ENCODE measurements around the gene PIGC.

PIGC gene

GRCh38 chr1:172478485-172478884, 34.6 kb upstream of the PIGC start:
- H3K27ac ChIP-seq (ENCODE audit: low read depth, low read length): no peak overlapping the region
- no peaks in the 10 kb centered on the region for H3K9me3 ChIP-seq (ENCODE audit: control insufficient read depth, insufficient read depth, low read depth, low read length)
- peaks cover 11% of the 10 kb centered on the region for H3K4me1 ChIP-seq (ENCODE audit: control insufficient read depth, insufficient read depth, low read length)
- no peaks in the 10 kb centered on the region for H3K36me3 ChIP-seq (ENCODE audit: control insufficient read depth, insufficient read depth, low read length)
- no peak overlapping the region for H3K4me3 ChIP-seq (ENCODE audit: low read depth, low read length)
- H3K9ac ChIP-seq (ENCODE audit: low read length): no peak overlapping the region
- H3K27me3 ChIP-seq (ENCODE audit: control insufficient read depth, insufficient read depth, low read length): no peaks in the 10 kb centered on the region

DNA sequence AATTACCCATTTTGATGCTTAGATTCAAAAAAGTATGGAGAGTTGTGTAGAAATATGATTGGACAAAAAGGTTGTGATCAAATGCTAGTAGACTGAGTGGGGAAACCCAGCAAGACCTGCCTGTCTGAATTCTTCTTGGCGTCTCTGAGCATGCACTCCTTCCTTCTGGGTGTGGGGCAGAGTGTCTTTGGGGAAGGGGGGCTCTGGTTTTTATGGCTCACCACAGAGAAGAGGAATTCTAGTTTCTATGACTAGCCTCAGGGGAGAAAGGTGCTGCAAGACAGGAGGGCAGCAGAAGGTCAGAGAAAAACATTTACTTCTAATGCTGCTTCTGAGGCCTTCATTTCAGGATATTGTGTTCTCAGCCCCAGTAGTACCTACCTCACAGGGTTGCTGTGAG, 33.9 kb upstream of the PIGC start:
- Histone ChIP-seq H3K9ac (ENCODE audit: low read length) (no peak overlapping the region), H3K4me1 (ENCODE audit: control insufficient read depth, insufficient read depth, low read length) (peaks cover 11% of the 10 kb centered on the region), H3K27me3 (ENCODE audit: control insufficient read depth, insufficient read depth, low read length) (no peaks in the 10 kb centered on the region), H3K9me3 (ENCODE audit: control insufficient read depth, insufficient read depth, low read depth, low read length) (no peaks in the 10 kb centered on the region), H3K27ac (ENCODE audit: low read depth, low read length) (no peak overlapping the region), H3K4me3 (ENCODE audit: low read depth, low read length) (no peak overlapping the region), H3K36me3 (ENCODE audit: control insufficient read depth, insufficient read depth, low read length) (no peaks in the 10 kb centered on the region)

DNA sequence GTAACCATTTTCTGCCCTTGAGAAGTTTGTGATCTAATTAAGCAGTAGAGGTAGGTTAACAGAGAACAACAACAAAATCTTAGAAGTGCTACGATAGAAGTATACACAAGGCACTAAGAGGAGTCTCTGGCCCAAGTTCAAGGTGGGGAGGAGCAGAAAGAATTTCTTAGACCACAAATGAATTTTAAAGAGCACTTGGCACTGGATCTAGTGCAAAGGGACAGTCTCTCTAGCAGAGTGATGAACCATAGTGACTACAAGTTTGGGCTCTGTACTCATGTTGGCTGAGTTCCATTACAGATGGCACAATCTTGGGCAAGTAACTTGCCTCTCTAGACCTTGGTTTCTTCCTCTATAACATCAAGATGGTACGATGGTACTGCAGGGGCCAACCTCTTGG, 33.3 kb upstream of the PIGC start:
- no peak overlapping the region for H3K4me3 ChIP-seq (ENCODE audit: low read depth, low read length)
- H3K9ac ChIP-seq (ENCODE audit: low read length): no peak overlapping the region
- H3K4me1 ChIP-seq (ENCODE audit: control insufficient read depth, insufficient read depth, low read length): peaks cover 11% of the 10 kb centered on the region
- H3K36me3 ChIP-seq (ENCODE audit: control insufficient read depth, insufficient read depth, low read length): no peaks in the 10 kb centered on the region
- no peak overlapping the region for H3K27ac ChIP-seq (ENCODE audit: low read depth, low read length)
- H3K27me3 ChIP-seq (ENCODE audit: control insufficient read depth, insufficient read depth, low read length): no peaks in the 10 kb centered on the region
- H3K9me3 ChIP-seq (ENCODE audit: control insufficient read depth, insufficient read depth, low read depth, low read length): no peaks in the 10 kb centered on the region

GRCh38 chr1:172476218-172476811, 32.4 kb upstream of the PIGC start:
- no peak overlapping the region for H3K4me3 ChIP-seq (ENCODE audit: low read depth, low read length)
- peaks cover 11% of the 10 kb centered on the region for H3K4me1 ChIP-seq (ENCODE audit: control insufficient read depth, insufficient read depth, low read length)
- H3K9ac ChIP-seq (ENCODE audit: low read length): no peak overlapping the region
- no peak overlapping the region for H3K27ac ChIP-seq (ENCODE audit: low read depth, low read length)
- H3K9me3 ChIP-seq (ENCODE audit: control insufficient read depth, insufficient read depth, low read depth, low read length): no peaks in the 10 kb centered on the region
- H3K27me3 ChIP-seq (ENCODE audit: control insufficient read depth, insufficient read depth, low read length): no peaks in the 10 kb centered on the region
- no peaks in the 10 kb centered on the region for H3K36me3 ChIP-seq (ENCODE audit: control insufficient read depth, insufficient read depth, low read length)

- H3K36me3 ChIP-seq (ENCODE audit: control insufficient read depth, insufficient read depth, low read length): no peaks in the 10 kb centered on the region
- H3K27ac ChIP-seq (ENCODE audit: low read depth, low read length): no peak overlapping the region
- no peak overlapping the region for H3K9ac ChIP-seq (ENCODE audit: low read length)
- H3K27me3 ChIP-seq (ENCODE audit: control insufficient read depth, insufficient read depth, low read length): no peaks in the 10 kb centered on the region
- peaks cover 6% of the 10 kb centered on the region; the same call in 1 of the 2 replicates for H3K4me1 ChIP-seq (ENCODE audit: control insufficient read depth, insufficient read depth, low read length)
- H3K4me3 ChIP-seq (ENCODE audit: low read depth, low read length): no peak overlapping the region
- no peaks in the 10 kb centered on the region for H3K9me3 ChIP-seq (ENCODE audit: control insufficient read depth, insufficient read depth, low read depth, low read length)
Observed at GRCh38 chr1:172473842-172474241, 30.0 kb upstream of the PIGC start.

- Histone ChIP-seq H3K27ac (ENCODE audit: low read depth, low read length) (no peak overlapping the region), H3K9ac (ENCODE audit: low read length) (no peak overlapping the region), H3K4me1 (ENCODE audit: control insufficient read depth, insufficient read depth, low read length) (peaks cover 6% of the 10 kb centered on the region; the same call in 1 of the 2 replicates), H3K9me3 (ENCODE audit: control insufficient read depth, insufficient read depth, low read depth, low read length) (no peaks in the 10 kb centered on the region), H3K27me3 (ENCODE audit: control insufficient read depth, insufficient read depth, low read length) (no peaks in the 10 kb centered on the region), H3K4me3 (ENCODE audit: low read depth, low read length) (no peak overlapping the region), H3K36me3 (ENCODE audit: control insufficient read depth, insufficient read depth, low read length) (no peaks in the 10 kb centered on the region)
Observed at GRCh38 chr1:172473302-172473701, 29.4 kb upstream of the PIGC start.

- no peak overlapping the region for H3K4me3 ChIP-seq (ENCODE audit: low read depth, low read length)
- no peak overlapping the region for H3K9ac ChIP-seq (ENCODE audit: low read length)
- no peaks in the 10 kb centered on the region for H3K27me3 ChIP-seq (ENCODE audit: control insufficient read depth, insufficient read depth, low read length)
- peaks cover 6% of the 10 kb centered on the region; the same call in 1 of the 2 replicates for H3K4me1 ChIP-seq (ENCODE audit: control insufficient read depth, insufficient read depth, low read length)
- H3K36me3 ChIP-seq (ENCODE audit: control insufficient read depth, insufficient read depth, low read length): no peaks in the 10 kb centered on the region
- H3K9me3 ChIP-seq (ENCODE audit: control insufficient read depth, insufficient read depth, low read depth, low read length): no peaks in the 10 kb centered on the region
- H3K27ac ChIP-seq (ENCODE audit: low read depth, low read length): no peak overlapping the region
Observed at GRCh38 chr1:172472495-172472894, 28.6 kb upstream of the PIGC start.

DNA sequence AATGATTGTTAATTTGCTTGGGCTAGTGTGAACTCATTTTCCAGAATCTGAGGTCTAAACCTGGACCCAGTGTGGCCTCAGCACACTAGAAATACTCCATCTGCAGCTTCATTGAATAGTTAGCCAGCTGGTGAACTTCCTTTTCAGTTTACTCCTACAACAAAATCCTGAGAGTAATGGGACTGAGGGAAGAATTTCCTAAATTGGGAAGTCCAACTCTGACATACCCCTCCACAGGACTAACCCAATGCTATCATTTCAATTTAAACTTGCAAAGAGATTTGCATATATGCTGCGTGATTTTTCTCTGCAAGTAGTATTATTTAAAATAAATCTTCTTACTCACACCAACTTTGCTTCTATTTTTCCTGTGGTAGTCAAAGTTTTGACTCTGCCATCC, 27.8 kb upstream of the PIGC start:
- Histone ChIP-seq H3K27ac (ENCODE audit: low read depth, low read length) (no peak overlapping the region), H3K4me3 (ENCODE audit: low read depth, low read length) (no peak overlapping the region), H3K36me3 (ENCODE audit: control insufficient read depth, insufficient read depth, low read length) (no peaks in the 10 kb centered on the region), H3K4me1 (ENCODE audit: control insufficient read depth, insufficient read depth, low read length) (peaks cover 6% of the 10 kb centered on the region; the same call in 1 of the 2 replicates), H3K9ac (ENCODE audit: low read length) (no peak overlapping the region), H3K9me3 (ENCODE audit: control insufficient read depth, insufficient read depth, low read depth, low read length) (no peaks in the 10 kb centered on the region), H3K27me3 (ENCODE audit: control insufficient read depth, insufficient read depth, low read length) (no peaks in the 10 kb centered on the region)

- Histone ChIP-seq H3K4me1 (ENCODE audit: control insufficient read depth, insufficient read depth, low read length) (no peaks in the 10 kb centered on the region), H3K9ac (ENCODE audit: low read length) (no peak overlapping the region), H3K4me3 (ENCODE audit: low read depth, low read length) (no peak overlapping the region), H3K27me3 (ENCODE audit: control insufficient read depth, insufficient read depth, low read length) (no peaks in the 10 kb centered on the region), H3K36me3 (ENCODE audit: control insufficient read depth, insufficient read depth, low read length) (no peaks in the 10 kb centered on the region), H3K9me3 (ENCODE audit: control insufficient read depth, insufficient read depth, low read depth, low read length) (no peaks in the 10 kb centered on the region), H3K27ac (ENCODE audit: low read depth, low read length) (no peak overlapping the region)
Observed at GRCh38 chr1:172470149-172470548, 26.3 kb upstream of the PIGC start.

DNA sequence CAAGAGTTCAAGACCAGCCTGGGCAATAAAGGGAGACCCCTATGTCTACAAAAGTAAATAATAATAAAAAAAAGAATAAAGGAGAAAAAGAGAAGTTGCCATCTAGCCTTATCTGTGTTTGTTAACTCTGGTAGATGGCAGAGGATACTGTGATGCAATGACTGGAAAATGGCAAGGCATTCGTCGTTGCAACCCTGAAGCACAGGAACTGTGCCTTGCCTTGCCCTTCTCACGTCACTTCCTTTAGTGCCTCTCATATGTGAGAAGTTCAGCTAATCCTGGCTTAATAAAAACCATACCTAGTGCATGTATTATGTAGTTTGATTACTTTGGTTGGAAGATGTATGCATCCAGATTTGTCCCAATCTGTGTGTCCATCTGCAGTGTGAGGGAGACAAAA, 25.8 kb upstream of the PIGC start:
- Histone ChIP-seq H3K9me3 (ENCODE audit: control insufficient read depth, insufficient read depth, low read depth, low read length) (no peaks in the 10 kb centered on the region), H3K27ac (ENCODE audit: low read depth, low read length) (no peak overlapping the region), H3K36me3 (ENCODE audit: control insufficient read depth, insufficient read depth, low read length) (no peaks in the 10 kb centered on the region), H3K27me3 (ENCODE audit: control insufficient read depth, insufficient read depth, low read length) (no peaks in the 10 kb centered on the region), H3K9ac (ENCODE audit: low read length) (no peak overlapping the region), H3K4me3 (ENCODE audit: low read depth, low read length) (no peak overlapping the region), H3K4me1 (ENCODE audit: control insufficient read depth, insufficient read depth, low read length) (no peaks in the 10 kb centered on the region)

GRCh38 chr1:172468296-172468695, 24.4 kb upstream of the PIGC start:
- H3K9me3 ChIP-seq (ENCODE audit: control insufficient read depth, insufficient read depth, low read depth, low read length): no peaks in the 10 kb centered on the region
- no peak overlapping the region for H3K4me3 ChIP-seq (ENCODE audit: low read depth, low read length)
- H3K9ac ChIP-seq (ENCODE audit: low read length): no peak overlapping the region
- no peaks in the 10 kb centered on the region for H3K4me1 ChIP-seq (ENCODE audit: control insufficient read depth, insufficient read depth, low read length)
- no peak overlapping the region for H3K27ac ChIP-seq (ENCODE audit: low read depth, low read length)
- H3K27me3 ChIP-seq (ENCODE audit: control insufficient read depth, insufficient read depth, low read length): no peaks in the 10 kb centered on the region
- H3K36me3 ChIP-seq (ENCODE audit: control insufficient read depth, insufficient read depth, low read length): no peaks in the 10 kb centered on the region

- no peaks in the 10 kb centered on the region for H3K4me1 ChIP-seq (ENCODE audit: control insufficient read depth, insufficient read depth, low read length)
- H3K27me3 ChIP-seq (ENCODE audit: control insufficient read depth, insufficient read depth, low read length): no peaks in the 10 kb centered on the region
- no peaks in the 10 kb centered on the region for H3K36me3 ChIP-seq (ENCODE audit: control insufficient read depth, insufficient read depth, low read length)
- H3K4me3 ChIP-seq (ENCODE audit: low read depth, low read length): no peak overlapping the region
- H3K9me3 ChIP-seq (ENCODE audit: control insufficient read depth, insufficient read depth, low read depth, low read length): no peaks in the 10 kb centered on the region
- no peak overlapping the region for H3K27ac ChIP-seq (ENCODE audit: low read depth, low read length)
- no peak overlapping the region for H3K9ac ChIP-seq (ENCODE audit: low read length)
Observed at GRCh38 chr1:172467446-172467845, 23.6 kb upstream of the PIGC start.
